GM06990 (cell line): ENCODE results near the gene NIPBL.
"Not testable (repeated sequence)": the region's sequence is repeated elsewhere in the genome, so short reads cannot be mapped to it uniquely, and the experiment has no call there.

Experiments used
- DNase-seq: peaks from one replicate; pipeline ENCODE4 v3.0.0-alpha.2; 2011; ENCODE audit not compliant: insufficient read length; ENCODE audit errors: extremely low read depth
- H3K27me3 ChIP-seq: replicated peaks from 2 replicates; pipeline ENCODE4 v1.6.0; 2011; ENCODE audit warnings: low read length; ENCODE audit not compliant: control insufficient read depth, insufficient read depth
- H3K36me3 ChIP-seq: 2 replicates; pipeline ENCODE4 v1.5.1; 2011; ENCODE audit warnings: low read length; ENCODE audit not compliant: control insufficient read depth, insufficient read depth
- H3K4me3 ChIP-seq: replicated peaks from 2 replicates; pipeline ENCODE4 v1.5.1; 2011; ENCODE audit warnings: low read depth, mild to moderate bottlenecking, control low read depth, low read length
- TF ChIP-seq, protein P1 (sequence below): IDR thresholded peaks from 2 replicates; pipeline ENCODE4 v1.5.1; 2011; ENCODE audit warnings: low read length, control low read depth, mild to moderate bottlenecking, inconsistent platforms; ENCODE audit not compliant: insufficient read depth, poor library complexity, severe bottlenecking

NIPBL gene

DNA sequence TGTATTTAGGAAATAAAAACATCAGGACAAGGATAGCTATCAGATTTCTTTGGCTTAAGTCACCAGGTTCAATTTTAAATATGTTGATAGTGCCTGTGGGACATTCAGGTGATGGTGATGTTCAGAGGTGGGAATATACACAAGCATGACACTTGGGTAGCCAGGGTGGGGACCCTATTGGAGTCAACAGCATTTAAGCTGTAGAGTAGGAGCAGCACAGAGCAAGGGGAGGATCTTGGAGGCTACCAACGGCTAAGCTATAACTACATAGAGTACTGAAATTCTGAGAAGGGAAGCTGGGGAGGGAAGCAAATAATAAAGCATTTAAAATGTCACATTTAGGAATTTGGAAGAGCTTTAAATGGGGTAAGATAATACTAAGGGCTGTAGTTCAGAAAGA, 194.9 kb downstream of the NIPBL start:
- no peaks in the 10 kb centered on the region for H3K36me3 ChIP-seq
- TF ChIP-seq, protein P1, sequence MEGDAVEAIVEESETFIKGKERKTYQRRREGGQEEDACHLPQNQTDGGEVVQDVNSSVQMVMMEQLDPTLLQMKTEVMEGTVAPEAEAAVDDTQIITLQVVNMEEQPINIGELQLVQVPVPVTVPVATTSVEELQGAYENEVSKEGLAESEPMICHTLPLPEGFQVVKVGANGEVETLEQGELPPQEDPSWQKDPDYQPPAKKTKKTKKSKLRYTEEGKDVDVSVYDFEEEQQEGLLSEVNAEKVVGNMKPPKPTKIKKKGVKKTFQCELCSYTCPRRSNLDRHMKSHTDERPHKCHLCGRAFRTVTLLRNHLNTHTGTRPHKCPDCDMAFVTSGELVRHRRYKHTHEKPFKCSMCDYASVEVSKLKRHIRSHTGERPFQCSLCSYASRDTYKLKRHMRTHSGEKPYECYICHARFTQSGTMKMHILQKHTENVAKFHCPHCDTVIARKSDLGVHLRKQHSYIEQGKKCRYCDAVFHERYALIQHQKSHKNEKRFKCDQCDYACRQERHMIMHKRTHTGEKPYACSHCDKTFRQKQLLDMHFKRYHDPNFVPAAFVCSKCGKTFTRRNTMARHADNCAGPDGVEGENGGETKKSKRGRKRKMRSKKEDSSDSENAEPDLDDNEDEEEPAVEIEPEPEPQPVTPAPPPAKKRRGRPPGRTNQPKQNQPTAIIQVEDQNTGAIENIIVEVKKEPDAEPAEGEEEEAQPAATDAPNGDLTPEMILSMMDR = no peak
- no peak for DNase-seq
- no peaks in the 10 kb centered on the region for H3K27me3 ChIP-seq
- no peak overlapping the region for H3K4me3 ChIP-seq

DNA sequence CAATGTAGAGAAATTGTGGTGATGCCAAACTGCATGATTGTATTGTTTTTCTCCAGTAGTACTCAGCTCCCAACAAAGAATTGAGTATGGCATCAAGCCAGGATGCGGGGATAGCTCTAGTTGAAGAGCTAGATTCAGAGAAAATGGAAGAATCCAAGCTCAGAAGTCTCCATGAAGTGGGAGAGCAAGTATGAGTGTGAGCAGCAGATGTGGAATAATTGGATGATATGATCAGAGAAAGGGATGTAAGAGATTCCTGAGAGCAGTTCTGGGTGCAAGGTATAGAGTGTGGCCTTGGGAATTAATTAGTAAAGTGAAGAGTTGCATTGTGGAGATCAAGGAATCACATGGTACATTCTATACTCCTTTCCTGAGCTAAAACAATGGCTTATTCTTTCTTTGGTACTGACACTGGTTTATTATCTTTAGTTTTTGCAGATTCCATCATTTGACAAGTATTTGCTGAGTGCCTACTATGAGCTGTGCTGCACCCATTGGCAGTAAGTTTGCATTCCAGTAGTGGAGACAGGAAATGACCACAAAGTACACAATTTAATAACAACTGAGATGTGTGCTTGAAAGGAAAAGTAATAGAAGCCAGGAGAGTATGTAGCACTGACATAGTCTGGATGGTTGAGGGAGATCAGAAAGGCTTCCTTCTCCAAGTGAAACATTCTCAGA, 195.5 kb downstream of the NIPBL start:
- no peak for DNase-seq
- Histone ChIP-seq H3K36me3 (no peaks in the 10 kb centered on the region), H3K4me3 (no peak overlapping the region), H3K27me3 (no peaks in the 10 kb centered on the region)
- TF ChIP-seq, protein P1 = no peak

- H3K36me3 ChIP-seq = no peaks in the 10 kb centered on the region
- DNase-seq = no peak
- H3K4me3 ChIP-seq = no peak overlapping the region
- no peaks in the 10 kb centered on the region for H3K27me3 ChIP-seq
- TF ChIP-seq, protein P1 = no peak
Observed at GRCh38 chr5:37075399-37075950, 198.9 kb downstream of the NIPBL start.

DNA sequence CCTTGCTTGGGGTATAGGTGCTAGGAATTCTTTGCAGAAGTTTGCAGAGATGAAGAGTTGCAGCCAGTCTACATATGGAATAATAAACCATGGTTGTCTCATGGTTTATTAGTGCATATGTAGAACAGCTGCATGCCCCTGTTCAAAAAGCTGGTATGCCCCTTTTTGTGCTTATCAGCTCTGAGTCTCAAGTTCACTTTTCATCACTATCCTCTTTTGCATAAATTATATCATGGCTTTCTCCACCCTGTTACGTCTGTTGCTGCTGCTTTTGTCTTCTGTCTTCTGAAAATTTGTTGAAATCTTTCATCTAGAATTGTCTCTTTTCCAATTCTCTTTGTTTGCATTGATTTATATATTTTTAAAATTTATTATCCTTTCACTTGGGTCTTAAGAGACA, 200.6 kb downstream of the NIPBL start:
- H3K27me3 ChIP-seq = no peaks in the 10 kb centered on the region
- no peak overlapping the region for H3K4me3 ChIP-seq
- H3K36me3 ChIP-seq = no peaks in the 10 kb centered on the region
- no peak for DNase-seq
- TF ChIP-seq, protein P1 = no peak

- H3K36me3 ChIP-seq = no peaks in the 10 kb centered on the region
Observed at GRCh38 chr5:37080697-37081096, 204.1 kb downstream of the NIPBL start.

DNA sequence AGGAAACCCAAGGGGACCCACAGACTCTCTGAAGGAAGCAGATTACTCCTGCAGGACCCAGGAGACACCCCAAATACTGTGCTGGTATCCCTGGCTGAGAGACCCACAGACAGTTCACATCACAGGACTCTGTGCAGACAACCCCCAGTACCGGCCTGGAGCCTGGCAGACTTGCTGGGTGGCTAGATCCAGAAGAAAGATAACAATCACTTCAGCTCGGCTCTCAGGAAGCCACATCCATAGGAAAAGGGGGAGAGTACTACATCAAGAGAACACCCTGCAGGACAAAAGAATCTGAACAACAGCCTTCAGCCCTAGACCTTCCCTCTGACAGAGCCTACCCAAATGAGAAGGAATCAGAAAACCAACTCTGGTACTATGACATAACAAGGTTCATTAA, 206.4 kb downstream of the NIPBL start:
- not testable (repeated sequence) for H3K4me3 ChIP-seq, H3K36me3 ChIP-seq, H3K27me3 ChIP-seq, DNase-seq

More at GRCh38 chr5:37080697-37081096, 204.1 kb downstream of the NIPBL start:
- TF ChIP-seq, protein P1 = no peak
- no peak for DNase-seq
- Histone ChIP-seq H3K4me3 (no peak overlapping the region), H3K27me3 (no peaks in the 10 kb centered on the region)

- H3K36me3 ChIP-seq, DNase-seq, H3K27me3 ChIP-seq, H3K4me3 ChIP-seq: not testable (repeated sequence)
Observed at GRCh38 chr5:37086026-37086425, 209.5 kb downstream of the NIPBL start.
